Small intestine (tissue), 7 donors: ENCODE data around the gene SRRT. TPM values are rescaled to one million over a fixed set of nuclear protein-coding genes. Genes with fewer than 3 reads are reported as not detected.

ENCODE experiments used
- DNase-seq, 2 donors: peaks; one replicate each; pipeline versions ENCODE4 v3.0.0 to v3.0.0-alpha.2; 2013
- FAIRE-seq: peaks from 2 replicates; lab custom pipeline; 2012; peaks lifted over from hg19 to GRCh38; lab: Jason Lieb, UNC
- H3K27ac ChIP-seq, 3 donors: one replicate each; pipeline ENCODE4 v1.5.1; 2013; ENCODE audit warnings: low read length in 2 of 3, mild to moderate bottlenecking in 2 of 3, control low read depth in 1 of 3, inconsistent platforms in 1 of 3, low read depth in 1 of 3, moderate library complexity in 1 of 3
- H3K27me3 ChIP-seq, 3 donors: one replicate each; pipeline ENCODE4 v1.6.1; 2013; ENCODE audit warnings: low read length in 3 of 3, inconsistent platforms in 1 of 3; ENCODE audit not compliant: control insufficient read depth in 3 of 3, insufficient read depth in 3 of 3
- H3K36me3 ChIP-seq, 3 donors: one replicate each; pipeline ENCODE4 v1.6.1; 2013; ENCODE audit warnings: low read length in 3 of 3, inconsistent platforms in 1 of 3, low read depth in 1 of 3, mild to moderate bottlenecking in 1 of 3, moderate library complexity in 1 of 3; ENCODE audit not compliant: control insufficient read depth in 3 of 3, insufficient read depth in 2 of 3
- H3K4me1 ChIP-seq, 3 donors: one replicate each; pipeline ENCODE4 v1.6.1; 2013; ENCODE audit warnings: low read length in 2 of 3, inconsistent platforms in 1 of 3, low read depth in 1 of 3, mild to moderate bottlenecking in 1 of 3, moderate library complexity in 1 of 3; ENCODE audit not compliant: control insufficient read depth in 3 of 3, insufficient read depth in 2 of 3
- H3K4me3 ChIP-seq, 3 donors: one replicate each; pipeline ENCODE4 v1.5.1; 2013; ENCODE audit warnings: low read length in 3 of 3, control low read depth in 1 of 3, inconsistent platforms in 1 of 3, low read depth in 1 of 3, mild to moderate bottlenecking in 1 of 3, moderate library complexity in 1 of 3
- H3K9me3 ChIP-seq, 2 donors: one replicate each; pipeline ENCODE4 v1.6.1; 2013; ENCODE audit warnings: low read depth in 1 of 2, low read length in 1 of 2; ENCODE audit not compliant: control insufficient read depth in 2 of 2, insufficient read depth in 1 of 2
- WGBS, 3 donors: extraction: QIAGEN DNeasy Blood & Tissue Kit; methylation state at CpG; one replicate each; pipeline ENCODE4 v1.1.7; 2013; 5-methylcytosine and 5-hydroxymethylcytosine counted together
- polyA plus RNA-seq, 4 donors: library from polyadenylated mRNA; stranded (reverse) in 3 of 4; unstranded in 1 of 4; fragments of 200-250 nt in 3 of 4; fragments of 120-200 nt in 1 of 4; gene quantifications; one replicate each; pipeline versions ENCODE4 v1.2.1 to v1.2.3, GENCODE V29; 2013
- donor health status: healthy with polysubstance abuse.
- donor health status: control.
- donor health status: control.
- donor health status: Bipolar disorder and iron deficiency.
- donor health status: healthy.

SRRT gene
- polyA plus RNA-seq, 4 donors, result 77.1 to 113 (median 90.0) TPM

DNA sequence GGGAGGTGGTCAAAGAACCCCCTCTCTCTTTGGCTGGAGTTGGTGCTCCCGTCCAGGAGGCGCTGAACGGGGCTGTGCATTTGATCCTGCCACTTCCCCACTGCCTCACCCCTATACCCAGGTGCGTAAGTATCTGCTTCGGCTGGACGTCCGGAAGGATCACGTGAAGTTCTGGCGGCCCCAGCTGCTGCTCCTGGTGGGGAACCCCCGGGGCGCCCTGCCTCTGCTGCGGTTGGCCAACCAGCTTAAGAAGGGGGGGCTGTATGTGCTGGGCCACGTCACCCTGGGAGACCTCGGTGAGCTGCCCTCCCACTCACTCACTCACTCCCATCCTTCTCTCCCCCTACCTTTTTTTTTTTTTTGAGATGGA, 13.3 kb upstream of the SRRT start:
- Histone ChIP-seq H3K27me3 (no peaks in the 10 kb centered on the region), H3K9me3 (no peaks in the 10 kb centered on the region), H3K4me1 (peaks cover 4% of the 10 kb centered on the region in 3 donors), H3K4me3 (no peak overlapping the region), H3K36me3 (peaks cover 4 to 70% (median 6%) of the 10 kb centered on the region in 3 donors), H3K27ac (no peak overlapping the region)
- FAIRE-seq (no peak), DNase-seq (no peak)
- 95% methylated on average over 14 of the region's 14 CpGs for WGBS, 3 donors

DNA sequence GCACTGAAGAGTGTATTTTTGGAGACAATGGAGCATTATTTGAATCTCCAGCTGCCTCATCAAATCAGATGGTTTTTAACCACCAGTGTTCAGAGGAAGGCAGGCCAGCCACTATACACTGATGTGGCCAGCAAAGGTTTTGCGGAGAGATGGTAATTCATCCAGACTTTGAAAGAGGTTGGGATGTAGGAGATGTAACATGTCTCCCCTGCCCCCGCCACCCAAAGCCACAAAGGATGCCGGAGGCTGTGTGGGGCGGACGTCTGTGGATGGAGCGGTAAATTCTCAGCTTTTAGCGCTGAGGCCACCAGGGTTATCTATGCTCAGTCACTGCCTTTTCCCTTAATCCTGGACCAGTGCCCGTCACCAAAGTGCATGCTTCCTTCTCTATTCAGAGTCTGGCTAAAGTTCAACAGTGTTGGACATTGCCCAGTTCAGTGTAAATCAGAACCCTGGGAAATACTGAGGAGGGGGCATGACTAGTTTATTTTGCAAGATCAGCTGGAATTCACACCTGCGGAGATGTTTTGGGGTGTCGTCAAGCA, 11.4 kb upstream of the SRRT start:
- Histone ChIP-seq H3K27ac (no peak overlapping the region), H3K4me3 (no peak overlapping the region), H3K4me1 (peaks cover 4 to 10% (median 4%) of the 10 kb centered on the region in 3 donors), H3K36me3 (peaks cover 3 to 59% (median 4%) of the 10 kb centered on the region in 3 donors), H3K27me3 (no peaks in the 10 kb centered on the region), H3K9me3 (no peaks in the 10 kb centered on the region)
- DNase-seq (peak; percentile 52 to 89), FAIRE-seq (no peak)
- 21 to 50% (median 39%) methylated on average over 10 of the region's 10 CpGs for WGBS, 3 donors

DNA sequence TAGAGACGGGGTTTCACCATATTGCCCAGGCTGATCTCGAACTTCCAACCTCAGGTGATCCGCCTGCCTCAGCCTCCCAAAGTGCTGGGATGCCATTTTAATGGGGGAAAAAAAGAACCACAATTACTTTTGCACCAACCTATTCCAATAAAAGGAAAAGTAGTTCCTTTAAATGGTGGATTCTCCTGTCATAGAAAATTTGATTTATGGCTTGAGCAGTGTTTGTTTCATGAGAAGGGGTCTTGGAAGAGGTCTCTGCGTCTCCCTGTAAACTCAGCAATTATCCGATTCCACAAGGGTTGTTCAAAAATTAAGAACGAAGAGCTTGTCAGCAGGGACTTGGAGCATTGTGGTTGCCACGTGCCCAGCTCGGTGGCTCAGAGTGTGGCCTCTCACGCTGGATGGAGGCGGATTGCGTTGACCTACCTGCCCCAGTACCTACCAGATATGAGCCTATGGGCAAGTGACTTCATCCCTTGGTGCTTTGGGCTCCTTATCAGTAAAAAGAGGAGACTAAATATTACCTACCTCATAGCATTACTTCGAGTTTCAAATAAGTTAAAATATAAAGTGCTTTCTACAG, 10.5 kb upstream of the SRRT start:
- no peaks in the 10 kb centered on the region for H3K9me3 ChIP-seq
- peaks cover 0 to 59% (median 4%) of the 10 kb centered on the region in 3 donors for H3K36me3 ChIP-seq
- no peak overlapping the region for H3K4me3 ChIP-seq
- H3K4me1 ChIP-seq, result peaks cover 4 to 17% (median 4%) of the 10 kb centered on the region in 3 donors
- WGBS, 3 donors, result 90 to 92% (median 91%) methylated on average over 12 of the region's 12 CpGs
- FAIRE-seq, result no peak
- H3K27me3 ChIP-seq, result no peaks in the 10 kb centered on the region
- no peak overlapping the region for H3K27ac ChIP-seq
- no peak for DNase-seq

DNA sequence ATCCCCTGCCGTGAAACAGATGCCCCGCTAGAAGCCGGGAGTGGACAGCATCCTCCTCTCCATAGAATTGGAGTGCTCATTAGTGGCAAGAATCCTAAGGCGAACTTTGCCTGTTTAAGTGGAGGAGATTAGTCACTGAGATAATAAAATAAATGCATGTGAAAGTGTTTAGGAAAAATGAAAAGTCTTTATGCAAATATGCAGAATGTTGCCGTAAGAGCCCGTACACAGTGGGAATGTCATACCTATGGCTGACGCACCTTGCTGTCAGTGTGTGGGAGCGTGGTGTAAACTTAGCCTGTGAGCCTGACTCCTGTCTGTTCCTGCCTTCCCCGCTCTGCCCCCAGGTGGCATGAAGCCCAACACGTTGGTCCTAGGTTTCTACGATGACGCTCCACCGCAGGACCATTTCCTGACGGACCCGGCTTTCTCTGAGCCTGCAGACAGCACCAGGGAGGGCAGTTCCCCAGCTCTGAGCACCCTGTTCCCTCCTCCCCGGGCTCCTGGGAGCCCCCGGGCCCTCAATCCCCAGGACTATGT, 9.5 kb upstream of the SRRT start:
- WGBS, 3 donors, result 80 to 82% (median 81%) methylated on average over 17 of the region's 17 CpGs
- H3K4me3 ChIP-seq, result peak overlapping the region in 1 of 3 donors; percentile 47
- no peak for FAIRE-seq

DNA sequence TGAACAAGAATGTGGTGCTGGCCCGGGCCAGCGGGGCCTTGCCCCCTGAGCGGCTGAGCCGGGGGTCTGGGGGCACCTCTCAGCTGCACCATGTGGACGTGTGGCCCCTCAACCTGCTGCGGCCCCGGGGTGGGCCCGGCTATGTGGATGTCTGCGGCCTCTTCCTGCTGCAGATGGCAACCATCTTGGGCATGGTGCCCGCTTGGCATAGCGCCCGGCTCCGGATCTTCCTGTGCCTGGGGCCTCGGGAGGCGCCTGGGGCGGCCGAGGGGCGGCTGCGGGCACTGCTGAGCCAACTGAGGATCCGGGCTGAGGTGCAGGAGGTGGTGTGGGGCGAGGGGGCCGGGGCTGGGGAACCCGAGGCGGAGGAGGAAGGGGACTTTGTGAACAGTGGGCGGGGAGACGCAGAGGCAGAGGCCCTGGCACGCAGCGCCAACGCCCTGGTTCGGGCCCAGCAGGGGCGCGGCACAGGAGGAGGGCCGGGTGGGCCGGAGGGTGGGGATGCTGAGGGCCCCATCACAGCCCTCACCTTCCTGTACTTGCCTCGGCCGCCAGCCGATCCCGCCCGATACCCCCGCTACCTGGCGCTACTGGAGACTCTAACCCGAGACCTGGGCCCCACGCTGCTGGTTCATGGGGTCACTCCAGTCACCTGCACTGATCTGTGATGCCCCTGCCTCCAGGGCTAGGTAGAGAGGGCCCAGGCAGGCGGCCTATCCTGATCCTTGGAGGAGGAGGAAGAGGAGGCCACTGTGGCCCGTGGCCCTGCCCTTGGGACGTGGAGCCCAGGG, 8.8 kb upstream of the SRRT start:
- Histone ChIP-seq H3K4me3 (peak overlapping the region in 1 of 3 donors; percentile 47), H3K27ac (peak overlapping the region; percentile 64 to 94 (median 91)), H3K36me3 (peaks cover 0 to 55% (median 0%) of the 10 kb centered on the region in 3 donors), H3K9me3 (no peaks in the 10 kb centered on the region), H3K4me1 (peaks cover 4 to 17% (median 4%) of the 10 kb centered on the region in 3 donors), H3K27me3 (no peaks in the 10 kb centered on the region)
- FAIRE-seq (no peak), DNase-seq (peak in 1 of 2 donors; percentile 77)
- whole genome bisulfite sequencing, 3 donors, result 24 to 56% (median 39%) methylated on average over 33 to 46 of the region's 46 CpGs

More for the DNA sequence above, 9.5 kb upstream of the SRRT start:
- H3K27me3 ChIP-seq, result no peaks in the 10 kb centered on the region
- no peaks in the 10 kb centered on the region for H3K9me3 ChIP-seq
- H3K27ac ChIP-seq, result peak overlapping the region in 2 of 3 donors; percentile 64 to 94
- peaks cover 0 to 55% (median 0%) of the 10 kb centered on the region in 3 donors for H3K36me3 ChIP-seq
- DNase-seq, result no peak
- peaks cover 4 to 17% (median 4%) of the 10 kb centered on the region in 3 donors for H3K4me1 ChIP-seq

DNA sequence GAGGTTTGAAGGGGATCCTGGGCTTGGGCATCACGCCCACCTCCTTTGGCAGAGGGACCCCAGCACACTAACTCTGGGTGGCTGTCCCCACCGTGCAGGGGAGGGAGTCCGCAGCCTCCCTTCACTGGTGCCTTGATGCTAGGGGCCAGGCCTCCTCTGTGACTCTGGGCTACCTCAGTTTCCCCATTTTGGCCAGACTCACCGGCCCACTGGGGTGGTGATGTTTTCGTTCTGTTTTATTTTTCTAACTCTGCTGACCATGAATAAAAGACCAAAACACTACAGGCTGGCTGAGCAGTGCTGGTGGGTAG, 8.2 kb upstream of the SRRT start:
- 43 to 52% (median 48%) methylated on average over 4 to 5 of the region's 5 CpGs for WGBS, 3 donors
- DNase-seq (no peak), FAIRE-seq (no peak)
- no peaks in the 10 kb centered on the region for H3K27me3 ChIP-seq
- H3K4me3 ChIP-seq, result peak overlapping the region in 2 of 3 donors; percentile 47 to 79
- peaks cover 0 to 55% (median 0%) of the 10 kb centered on the region in 3 donors for H3K36me3 ChIP-seq
- peaks cover 4 to 17% (median 4%) of the 10 kb centered on the region in 3 donors for H3K4me1 ChIP-seq
- peak overlapping the region in 2 of 3 donors; percentile 91 to 94 for H3K27ac ChIP-seq
- no peaks in the 10 kb centered on the region for H3K9me3 ChIP-seq

DNA sequence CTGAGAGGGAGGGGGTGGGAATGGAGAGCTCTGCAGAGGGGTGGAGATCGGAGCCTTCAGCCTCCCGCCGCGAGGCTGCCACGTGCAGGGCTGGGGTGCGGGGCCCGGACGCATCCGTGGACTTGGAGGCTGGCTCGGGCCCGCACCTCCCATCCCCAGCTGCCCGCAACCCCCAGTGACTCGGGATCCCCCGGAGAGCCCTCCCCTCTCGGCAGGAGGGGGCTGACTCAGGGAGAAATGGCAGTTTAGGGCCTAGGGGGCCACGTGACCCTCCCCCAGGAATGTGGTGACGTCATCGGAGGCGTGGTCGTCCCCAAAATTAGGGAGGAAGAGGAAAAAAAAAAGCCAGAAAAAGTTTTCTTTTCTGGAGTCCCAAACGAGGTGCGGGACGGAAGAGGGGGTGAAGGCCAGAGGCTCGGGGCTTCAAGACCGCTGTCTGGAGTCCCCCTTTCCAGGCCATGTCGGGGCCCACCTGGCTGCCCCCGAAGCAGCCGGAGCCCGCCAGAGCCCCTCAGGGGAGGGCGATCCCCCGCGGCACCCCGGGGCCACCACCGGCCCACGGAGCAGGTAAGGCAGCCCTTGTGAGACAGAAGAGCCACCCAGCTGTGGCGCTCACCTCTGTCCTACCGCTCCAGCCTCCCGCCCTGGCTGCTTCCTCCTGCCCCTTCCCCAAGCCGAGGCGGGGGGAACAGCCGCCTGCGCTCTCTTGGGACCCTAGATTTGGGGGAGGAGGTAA, 7.7 kb upstream of the SRRT start, which contains the start of gene TRIP6:
Gene TRIP6 (plus strand): TSS at position 348 of the 736 bp plus-strand sequence. CDS start 111 bp downstream, at position 459.
- Histone ChIP-seq H3K4me1 (peaks cover 4 to 17% (median 4%) of the 10 kb centered on the region in 3 donors), H3K9me3 (no peaks in the 10 kb centered on the region), H3K27me3 (no peaks in the 10 kb centered on the region), H3K27ac (peak within 1 kb of the TSS; percentile 64 to 94 (median 91)), H3K4me3 (peak within 1 kb of the TSS; percentile 47 to 92 (median 79)), H3K36me3 (peaks cover 0 to 55% (median 0%) of the 10 kb centered on the region in 3 donors)
- 3 to 7% (median 3%) methylated on average over 31 to 42 of the region's 42 CpGs for WGBS, 3 donors
- FAIRE-seq, result no peak
- DNase-seq, result peak; percentile 42 to 92
